GM21576 (cell line): ENCODE measurements around the gene JAK1.

ENCODE experiments used
- ATAC-seq: cut with Tn5 transposase; IDR thresholded peaks from one replicate; pipeline ENCODE4 v1.9.1; 2021; ENCODE audit warnings: mild to moderate bottlenecking, moderate library complexity; ENCODE audit not compliant: unreplicated experiment

Gene JAK1

GRCh38 chr1:64980745-64981600 lies 14.6 kb upstream of the JAK1 start:
- no peak for ATAC-seq

GRCh38 chr1:64979358-64979757 lies 13.0 kb upstream of the JAK1 start:
- ATAC-seq: no peak

DNA sequence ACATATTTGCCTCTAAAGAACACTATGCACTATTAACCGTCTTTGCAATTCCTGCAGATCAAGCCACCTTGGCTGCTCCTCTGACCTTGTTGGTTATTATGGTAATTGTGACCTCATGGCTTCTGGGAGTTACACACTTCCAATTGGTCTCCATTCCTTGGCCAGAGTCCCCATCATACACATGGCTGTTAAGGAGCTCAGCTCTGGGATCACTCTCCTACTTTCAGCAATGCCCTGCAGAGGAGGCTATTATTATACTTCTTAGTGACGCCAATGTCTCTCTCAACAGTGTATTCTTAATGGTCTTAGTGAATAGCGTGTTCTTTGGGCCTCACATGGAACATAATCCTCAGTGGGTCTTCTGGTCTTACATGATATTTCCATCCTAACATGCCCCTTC lies 10.0 kb upstream of the JAK1 start:
- no peak for ATAC-seq

- no peak for ATAC-seq
Measured at GRCh38 chr1:64975740-64976139, 9.4 kb upstream of the JAK1 start.

DNA sequence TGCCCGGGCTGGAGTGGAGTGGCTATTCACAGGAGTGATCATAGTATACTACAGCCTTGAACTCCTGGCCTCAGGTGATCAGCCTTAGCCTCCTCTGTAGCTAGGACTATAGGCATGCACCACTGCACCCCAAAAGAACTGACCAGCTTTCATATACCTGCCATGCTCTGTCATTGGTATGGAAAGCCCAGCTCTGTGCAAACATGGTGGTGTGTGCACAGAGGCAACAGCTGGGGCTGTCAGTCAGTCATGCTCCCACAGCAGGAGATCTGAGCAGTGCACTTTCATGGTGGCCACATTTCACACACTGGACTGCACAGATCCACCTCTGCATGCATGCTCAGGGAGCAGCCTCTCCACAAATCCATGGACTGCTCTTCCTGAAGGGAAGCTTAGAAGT lies 8.8 kb upstream of the JAK1 start:
- ATAC-seq: no peak

- ATAC-seq: no peak
Measured at GRCh38 chr1:64974288-64974825, 8.0 kb upstream of the JAK1 start.

GRCh38 chr1:64973061-64973647 lies 6.8 kb upstream of the JAK1 start:
- ATAC-seq: no peak

GRCh38 chr1:64969305-64970046 lies 3.1 kb upstream of the JAK1 start:
- no peak for ATAC-seq

GRCh38 chr1:64967381-64967780 lies 1.0 kb upstream of the JAK1 start:
- no peak for ATAC-seq

DNA sequence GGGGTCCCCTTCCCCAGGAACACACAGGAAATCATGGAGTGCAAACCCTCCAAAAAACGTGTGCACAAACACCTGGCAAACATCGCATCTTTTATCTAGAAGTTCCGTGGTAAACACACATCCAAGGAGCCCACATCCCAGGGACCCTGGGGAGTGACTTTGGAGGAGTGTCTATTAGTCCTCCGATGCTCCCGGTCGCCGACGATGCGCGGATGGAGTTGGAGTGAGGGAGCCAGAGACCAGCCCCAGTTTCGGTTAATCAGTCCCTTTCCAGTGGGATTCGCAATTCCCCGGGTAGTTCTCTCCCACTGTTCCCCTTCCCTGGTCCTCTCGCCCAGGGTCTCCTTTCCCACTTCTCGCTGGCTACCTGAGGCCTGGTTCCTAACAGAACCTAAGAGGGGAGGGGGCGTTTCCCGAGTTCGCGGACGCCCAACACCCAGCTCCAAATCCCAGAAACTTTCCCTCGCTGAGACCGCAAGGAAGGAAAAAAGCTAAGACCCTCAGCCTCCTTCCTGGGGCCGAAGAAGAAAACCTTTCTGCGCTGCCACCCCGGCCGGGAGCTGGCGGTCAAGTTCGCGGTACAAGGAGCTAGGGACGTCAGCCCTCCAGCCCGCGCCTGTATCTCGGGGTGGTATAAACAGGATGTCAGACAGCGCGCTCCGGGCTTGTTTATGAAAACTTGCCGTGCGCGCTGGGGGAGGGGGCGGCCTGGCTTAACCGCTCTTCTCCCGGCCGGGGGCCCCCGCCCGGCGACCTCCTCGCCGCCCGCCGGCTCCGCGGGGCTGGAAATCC lies 787 bp downstream of the JAK1 start:
- ATAC-seq: peak; percentile 38

DNA sequence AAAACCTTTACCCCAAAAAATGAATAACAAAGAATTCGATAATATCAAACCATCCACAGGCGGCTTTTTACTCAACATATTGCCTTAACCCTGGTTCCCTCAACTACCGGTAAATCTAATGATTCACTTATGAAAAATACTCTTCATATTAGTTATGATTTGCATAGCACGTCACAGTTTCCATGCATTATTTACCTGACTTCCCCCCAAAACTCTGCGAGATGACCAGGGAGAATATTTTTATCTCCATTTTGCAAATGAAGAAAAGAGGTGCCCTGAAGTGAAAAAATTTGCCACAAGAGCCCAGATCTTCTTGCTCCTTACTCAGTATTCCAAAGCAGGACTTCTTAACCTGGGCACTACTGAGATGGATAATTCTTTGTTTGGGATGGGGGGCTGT lies 2.9 kb downstream of the JAK1 start:
- ATAC-seq: no peak

- no peak for ATAC-seq
Measured at GRCh38 chr1:64962441-64962840, 3.9 kb downstream of the JAK1 start.

DNA sequence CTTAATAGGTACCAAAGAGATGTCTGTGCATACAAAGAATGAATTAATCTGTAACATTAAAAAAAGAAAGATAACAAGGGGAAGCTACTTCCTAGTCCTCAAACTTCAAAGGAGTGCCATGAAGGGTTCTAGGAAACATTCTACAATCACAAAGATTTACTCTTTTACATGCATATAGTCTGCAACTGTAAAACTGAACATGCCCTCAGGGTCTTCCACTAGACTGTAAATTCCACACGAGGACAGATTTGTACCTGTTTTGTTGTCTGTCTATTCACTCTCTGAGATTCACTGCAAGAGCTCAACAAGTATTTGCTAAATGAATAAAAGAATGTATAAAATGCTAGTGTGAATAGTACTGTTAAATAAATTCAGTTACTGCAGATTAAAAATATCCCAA lies 4.4 kb downstream of the JAK1 start:
- no peak for ATAC-seq

DNA sequence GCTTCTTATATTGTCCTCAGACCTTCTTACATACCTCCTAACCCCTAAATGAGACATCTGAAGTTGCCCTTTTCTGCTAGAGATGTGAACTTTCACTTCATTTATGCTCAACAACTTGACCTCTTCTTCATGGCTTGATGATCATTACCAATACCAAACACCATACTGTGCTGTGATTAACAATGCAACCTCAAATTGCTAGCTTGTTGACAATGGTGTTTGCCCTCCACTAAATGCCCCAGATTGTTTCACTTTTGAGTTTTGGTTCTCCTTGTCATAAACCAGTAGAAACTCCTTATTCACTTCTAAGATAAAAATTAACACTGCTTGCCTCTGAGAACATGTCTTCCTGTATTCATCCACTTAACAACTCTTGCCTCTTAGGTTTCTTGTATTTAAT lies 5.6 kb downstream of the JAK1 start:
- ATAC-seq: peak; percentile 59

DNA sequence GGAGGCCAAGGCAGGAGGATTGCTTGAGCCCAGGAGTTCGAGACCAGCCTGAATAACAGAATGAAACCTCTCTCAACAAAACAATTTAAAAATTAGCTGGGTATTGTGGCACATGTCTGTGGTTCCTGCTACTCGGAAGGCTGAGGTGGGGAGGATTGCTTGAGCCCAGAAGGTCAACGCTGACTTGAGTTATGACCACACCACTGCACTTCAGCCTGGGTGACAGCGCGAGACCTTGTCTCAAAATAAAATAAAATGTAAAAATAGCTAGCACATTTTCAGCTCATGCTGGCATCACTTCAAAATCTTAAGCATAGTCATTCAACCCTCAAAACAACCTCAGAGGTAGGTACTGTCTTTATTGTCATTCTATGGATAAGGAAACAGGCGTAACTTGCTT lies 6.4 kb downstream of the JAK1 start:
- ATAC-seq: no peak

DNA sequence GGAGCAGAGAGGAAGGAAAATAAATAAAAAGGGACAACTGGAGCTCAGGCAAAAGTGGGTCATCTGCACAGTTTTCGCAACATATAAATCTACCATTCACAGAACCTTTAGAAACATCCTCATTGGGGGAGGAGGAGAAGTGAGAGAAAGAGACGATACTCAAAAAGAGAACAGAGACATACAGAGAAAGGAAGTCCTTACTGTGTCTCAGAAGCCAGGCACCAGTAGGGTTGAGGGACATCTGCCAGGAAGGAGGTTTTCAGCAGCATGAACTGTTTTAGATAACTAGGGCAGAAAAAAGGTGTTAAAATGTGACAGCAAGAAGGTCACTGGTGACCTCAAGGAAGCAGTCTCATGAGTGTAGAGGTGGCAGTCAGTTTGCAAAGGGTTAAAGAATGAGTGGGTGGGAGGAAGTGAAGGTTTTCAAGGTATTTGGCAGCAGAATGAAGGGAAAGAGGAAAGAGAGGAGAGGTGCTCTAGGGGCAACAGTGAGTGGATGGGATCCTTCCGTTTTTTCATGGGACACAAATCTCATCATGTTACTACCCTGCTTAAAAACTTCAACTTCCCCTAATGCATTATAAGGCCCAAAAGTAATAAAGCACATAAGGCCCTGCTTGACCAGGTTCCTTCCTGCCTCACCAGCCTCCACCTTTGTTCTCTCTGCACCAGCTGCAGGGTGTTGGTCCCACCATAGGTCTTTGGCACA lies 9.5 kb downstream of the JAK1 start:
- peak; percentile 89 for ATAC-seq

- ATAC-seq: no peak
Measured at GRCh38 chr1:64956010-64956640, 10.2 kb downstream of the JAK1 start.

GRCh38 chr1:64955097-64956009 lies 11.0 kb downstream of the JAK1 start:
- ATAC-seq: no peak

- no peak for ATAC-seq
Measured at GRCh38 chr1:64953241-64953640, 13.1 kb downstream of the JAK1 start.
